H1 (cell line): Measurements from ENCODE around the gene SERPINB12.

Source experiments
- CTCF ChIP-seq, 3 experiments: IDR thresholded peaks; 1 replicate in 2 of 3; 2 replicates in 1 of 3; pipeline versions ENCODE4 v1.5.1 to v1.6.1; 2011; ENCODE audit warnings: low read length in 3 of 3, mild to moderate bottlenecking in 3 of 3, inconsistent platforms in 2 of 3, low read depth in 1 of 3, moderate library complexity in 1 of 3; ENCODE audit not compliant: insufficient read depth in 1 of 3; ENCODE audit errors: control extremely low read depth in 1 of 3
- EP300 ChIP-seq, 2 experiments: IDR thresholded peaks; 1 replicate in 1 of 2; 2 replicates in 1 of 2; pipeline ENCODE4 v1.6.1; 2011 to 2012; ENCODE audit warnings: low read depth in 2 of 2, low read length in 2 of 2, mild to moderate bottlenecking in 2 of 2, borderline replicate concordance in 1 of 2, inconsistent platforms in 1 of 2, moderate library complexity in 1 of 2
- EZH2 ChIP-seq: fragments of 200-600 bp; sonication (generic); IDR thresholded peaks from 2 replicates; pipeline ENCODE4 v1.7.1; 2012; ENCODE audit warnings: low read depth, mild to moderate bottlenecking, moderate library complexity, low read length, inconsistent platforms; ENCODE audit not compliant: severe bottlenecking
- MAX ChIP-seq: IDR thresholded peaks from 2 replicates; pipeline ENCODE4 v1.6.1; 2012; ENCODE audit warnings: inconsistent platforms
- POLR2AphosphoS5 ChIP-seq: IDR thresholded peaks from 2 replicates; pipeline ENCODE4 v1.6.1; 2011; ENCODE audit warnings: low read depth, low read length
- TCF12 ChIP-seq: IDR thresholded peaks from 2 replicates; pipeline ENCODE4 v1.6.1; 2011; ENCODE audit warnings: low read depth, mild to moderate bottlenecking, low read length

- no peak for TF ChIP-seq MAX
- no peak for TF ChIP-seq EP300 (IDR thresholded peaks at IDR 0.05; ENCODE audit: borderline replicate concordance in 1 of 2, low read depth in 2 of 2, low read length in 2 of 2)
- TF ChIP-seq EZH2 = no peak
- TF ChIP-seq CTCF (IDR thresholded peaks at IDR 0.05; ENCODE audit: control extremely low read depth in 1 of 3, insufficient read depth in 1 of 3, low read depth in 1 of 3, low read length in 3 of 3) = no peak
- no peak for TF ChIP-seq POLR2AphosphoS5
- no peak for TF ChIP-seq TCF12
These were observed 2.8 kb downstream of the SERPINB12 start for GRCh38 chr18:63545000-63545399.
